ENCODE data around the gene CDH13.

GRCh38 chr16:82750068-82750467 lies 123.3 kb downstream of the CDH13 start:
- TF ChIP-seq POLR2A (IDR thresholded peaks at IDR 0.05; ENCODE audit: low read length) (no peak), FOSL2 (IDR thresholded peaks at IDR 0.05) (no peak), FOSL2 (CRISPR knock-in tag; IDR thresholded peaks at IDR 0.05) (no peak)
